Right atrium auricular region (tissue), 2 donors: ENCODE results near the gene SELENOM. TPM values are rescaled to one million over a fixed set of nuclear protein-coding genes. Genes with fewer than 3 reads are reported as not detected.

Experiments
- DNase-seq: peaks from one replicate; pipeline ENCODE4 v3.0.0-alpha.2; 2019; ENCODE audit warnings: low spot score
- H3K27ac ChIP-seq, 2 donors: fragments of 200-600 bp; sonication (generic); 1 replicate in 1 of 2; 2 replicates in 1 of 2; pipeline ENCODE4 v1.5.1; 2016 to 2019
- H3K27me3 ChIP-seq, 2 donors: fragments of 200-600 bp; sonication (generic); one replicate each; pipeline versions ENCODE4 v1.5.1 to v1.6.0; 2017 to 2019
- H3K36me3 ChIP-seq: fragments of 200-600 bp; sonication (generic); one replicate; pipeline ENCODE4 v1.5.1; 2016
- H3K4me1 ChIP-seq, 2 donors: fragments of 200-600 bp; sonication (generic); one replicate each; pipeline versions ENCODE4 v1.5.1 to v1.6.0; 2017 to 2019
- H3K4me3 ChIP-seq, 2 donors: fragments of 200-600 bp; sonication (generic); 1 replicate in 1 of 2; 2 replicates in 1 of 2; pipeline ENCODE4 v1.5.1; 2017 to 2019; ENCODE audit warnings: mild to moderate bottlenecking in 1 of 2, moderate library complexity in 1 of 2
- H3K9me3 ChIP-seq, 2 donors: fragments of 200-600 bp; sonication (generic); one replicate each; pipeline ENCODE4 v1.5.1; 2019
- total RNA-seq, 2 donors: library from RNA; depleted of rRNA; stranded (reverse); fragments of >200 nt; gene quantifications; one replicate each; pipeline ENCODE4 v1.1.0, GENCODE V29; 2016
- TF ChIP-seq, protein P1 (sequence below), 2 donors: fragments of 200-600 bp; sonication (generic); IDR thresholded peaks; one replicate each; pipeline ENCODE4 v1.5.1; 2019; ENCODE audit warnings: antibody characterized with exemption in 2 of 2

SELENOM gene
- total RNA-seq, 2 donors from 2014 or later = 133 to 358 TPM

DNA sequence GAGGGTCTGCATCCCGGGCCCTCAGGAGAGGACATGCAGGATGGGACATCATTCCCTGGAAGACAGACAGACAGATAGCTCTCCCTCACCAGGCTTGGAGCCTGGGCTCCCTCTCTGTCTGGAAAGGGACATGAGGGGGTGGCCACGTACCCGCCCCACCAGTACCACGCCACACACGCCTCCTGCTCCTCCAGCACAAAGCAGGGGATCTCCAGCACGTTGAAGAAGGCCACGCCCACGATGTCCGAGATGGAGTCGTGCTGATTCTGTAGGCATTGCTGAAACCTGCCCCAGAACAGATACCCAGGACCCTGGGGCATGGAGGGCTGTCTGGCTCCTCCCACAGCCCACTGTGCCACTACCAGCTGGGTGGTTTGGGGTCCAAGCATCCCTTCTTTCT is 30.8 kb upstream of the SELENOM start:
- Histone ChIP-seq H3K27me3 (no peaks in the 10 kb centered on the region), H3K4me1 (peaks cover 0 to 5% of the 10 kb centered on the region in 2 donors), H3K9me3 (no peaks in the 10 kb centered on the region), H3K4me3 (no peak overlapping the region), H3K27ac (no peak overlapping the region), H3K36me3 (no peaks in the 10 kb centered on the region)
- no peak for DNase-seq
- TF ChIP-seq, protein P1, sequence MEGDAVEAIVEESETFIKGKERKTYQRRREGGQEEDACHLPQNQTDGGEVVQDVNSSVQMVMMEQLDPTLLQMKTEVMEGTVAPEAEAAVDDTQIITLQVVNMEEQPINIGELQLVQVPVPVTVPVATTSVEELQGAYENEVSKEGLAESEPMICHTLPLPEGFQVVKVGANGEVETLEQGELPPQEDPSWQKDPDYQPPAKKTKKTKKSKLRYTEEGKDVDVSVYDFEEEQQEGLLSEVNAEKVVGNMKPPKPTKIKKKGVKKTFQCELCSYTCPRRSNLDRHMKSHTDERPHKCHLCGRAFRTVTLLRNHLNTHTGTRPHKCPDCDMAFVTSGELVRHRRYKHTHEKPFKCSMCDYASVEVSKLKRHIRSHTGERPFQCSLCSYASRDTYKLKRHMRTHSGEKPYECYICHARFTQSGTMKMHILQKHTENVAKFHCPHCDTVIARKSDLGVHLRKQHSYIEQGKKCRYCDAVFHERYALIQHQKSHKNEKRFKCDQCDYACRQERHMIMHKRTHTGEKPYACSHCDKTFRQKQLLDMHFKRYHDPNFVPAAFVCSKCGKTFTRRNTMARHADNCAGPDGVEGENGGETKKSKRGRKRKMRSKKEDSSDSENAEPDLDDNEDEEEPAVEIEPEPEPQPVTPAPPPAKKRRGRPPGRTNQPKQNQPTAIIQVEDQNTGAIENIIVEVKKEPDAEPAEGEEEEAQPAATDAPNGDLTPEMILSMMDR (IDR thresholded peaks at IDR 0.05) = no peak

GRCh38 chr22:31137721-31138120 is 30.4 kb upstream of the SELENOM start:
- Histone ChIP-seq H3K27ac (no peak overlapping the region), H3K4me1 (peaks cover 0 to 1% of the 10 kb centered on the region in 2 donors), H3K27me3 (no peaks in the 10 kb centered on the region), H3K4me3 (no peak overlapping the region), H3K9me3 (no peaks in the 10 kb centered on the region), H3K36me3 (no peaks in the 10 kb centered on the region)
- TF ChIP-seq, protein P1 (IDR thresholded peaks at IDR 0.05) = no peak
- DNase-seq = no peak

DNA sequence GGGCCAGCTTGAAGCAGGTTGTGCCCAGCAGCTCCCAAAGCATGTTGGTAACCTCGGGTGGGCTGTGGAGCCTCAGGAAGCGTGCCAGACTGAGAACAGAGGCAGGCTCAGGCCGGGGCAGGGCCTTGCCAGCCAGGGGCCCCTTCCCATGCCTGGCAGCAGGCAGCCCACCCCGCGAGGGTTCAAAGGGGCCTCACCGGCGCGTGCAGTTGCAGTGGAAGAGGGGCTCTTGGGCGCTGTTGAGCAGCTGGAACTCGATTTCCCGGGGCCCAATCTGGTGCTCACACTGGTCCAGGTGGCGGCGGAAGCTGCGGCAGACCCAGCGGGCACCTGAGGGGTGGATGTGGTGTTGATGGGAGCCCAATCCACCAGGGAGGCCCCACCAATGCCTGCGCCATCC is 29.3 kb upstream of the SELENOM start:
- H3K9me3 ChIP-seq = no peaks in the 10 kb centered on the region
- H3K27ac ChIP-seq = no peak overlapping the region
- no peak for DNase-seq
- H3K36me3 ChIP-seq = no peaks in the 10 kb centered on the region
- H3K4me3 ChIP-seq = no peak overlapping the region
- no peaks in the 10 kb centered on the region for H3K27me3 ChIP-seq
- no peaks in the 10 kb centered on the region for H3K4me1 ChIP-seq
- TF ChIP-seq, protein P1 (IDR thresholded peaks at IDR 0.05) = no peak

DNA sequence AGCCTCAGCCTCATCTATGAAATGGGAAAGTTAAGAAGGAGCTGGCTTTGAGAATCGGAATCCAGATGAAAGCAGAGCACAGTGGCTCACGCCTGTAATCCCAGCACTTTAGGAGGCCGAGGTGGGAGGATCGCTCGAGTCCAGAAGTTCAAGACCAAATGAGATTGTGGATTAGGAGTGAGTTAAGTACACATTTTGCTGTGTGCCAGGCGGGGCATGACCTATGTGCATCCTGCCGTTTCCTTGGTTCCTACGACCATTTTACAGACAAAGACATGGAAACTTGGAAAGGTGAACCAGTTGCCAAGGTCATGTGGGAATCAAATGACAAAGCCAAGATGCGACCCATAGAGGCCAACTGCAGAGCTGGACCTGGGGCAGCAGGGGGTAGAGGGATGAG is 28.8 kb upstream of the SELENOM start:
- H3K9me3 ChIP-seq = no peaks in the 10 kb centered on the region
- no peak for DNase-seq
- H3K4me1 ChIP-seq = no peaks in the 10 kb centered on the region
- H3K27me3 ChIP-seq = no peaks in the 10 kb centered on the region
- H3K27ac ChIP-seq = no peak overlapping the region
- H3K36me3 ChIP-seq = no peaks in the 10 kb centered on the region
- TF ChIP-seq, protein P1 (IDR thresholded peaks at IDR 0.05) = no peak
- no peak overlapping the region for H3K4me3 ChIP-seq

DNA sequence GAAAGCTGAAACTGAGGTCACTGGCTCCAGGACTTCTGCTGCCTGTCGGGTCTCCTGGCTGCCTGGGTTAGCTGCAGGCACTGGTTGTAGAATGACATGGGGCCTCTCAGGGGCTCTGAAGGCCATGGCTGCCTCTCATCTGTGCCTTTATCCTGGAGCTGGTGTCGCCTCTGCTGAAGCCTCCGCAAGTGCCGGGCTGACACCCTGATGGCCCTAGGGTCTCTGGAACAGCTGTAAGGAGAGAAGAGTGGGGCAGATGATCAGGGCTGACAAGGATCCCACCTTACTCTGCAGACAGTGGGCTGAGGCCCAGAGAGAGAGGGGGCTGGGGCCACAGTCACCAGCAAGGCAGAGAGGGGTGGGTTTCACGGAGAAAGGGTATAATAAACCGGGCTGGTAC is 28.3 kb upstream of the SELENOM start:
- Histone ChIP-seq H3K27me3 (no peaks in the 10 kb centered on the region), H3K9me3 (no peaks in the 10 kb centered on the region), H3K4me3 (no peak overlapping the region), H3K4me1 (no peaks in the 10 kb centered on the region), H3K36me3 (no peaks in the 10 kb centered on the region), H3K27ac (no peak overlapping the region)
- TF ChIP-seq, protein P1 (IDR thresholded peaks at IDR 0.05) = no peak
- no peak for DNase-seq

GRCh38 chr22:31134688-31135087 is 27.3 kb upstream of the SELENOM start:
- H3K27me3 ChIP-seq = no peaks in the 10 kb centered on the region
- peaks cover 7% of the 10 kb centered on the region for H3K36me3 ChIP-seq
- H3K4me1 ChIP-seq = no peaks in the 10 kb centered on the region
- no peak for DNase-seq
- H3K4me3 ChIP-seq = no peak overlapping the region
- H3K9me3 ChIP-seq = no peaks in the 10 kb centered on the region
- TF ChIP-seq, protein P1 (IDR thresholded peaks at IDR 0.05) = no peak
- no peak overlapping the region for H3K27ac ChIP-seq
